GM13976 (cell line): ENCODE data around the gene MYO1E.
"Not testable (repeated sequence)": the region's sequence is repeated elsewhere in the genome, so short reads cannot be mapped to it uniquely, and the experiment has no call there.

Experiments used
- DNase-seq: peaks from one replicate; pipeline ENCODE4 v3.0.0; 2012; ENCODE audit warnings: low spot score
- CTCF ChIP-seq: IDR thresholded peaks from 2 replicates; pipeline ENCODE4 v1.5.1; 2012; ENCODE audit warnings: borderline replicate concordance, mild to moderate bottlenecking; ENCODE audit not compliant: insufficient read depth; ENCODE audit errors: extremely low read depth, missing control alignments, control extremely low read depth
- in situ Hi-C: fragments of 300-500 bp; cut with MboI; formaldehyde crosslinking; loops from one replicate; pipeline ENCODE4 v1.12.0; 2022; ENCODE audit warnings: low sequenced_read_pairs, mixed read lengths, inconsistent platforms; ENCODE audit not compliant: unreplicated experiment

The MYO1E gene

GRCh38 chr15:59150185-59150584, 222.5 kb downstream of the MYO1E start:
- TF ChIP-seq CTCF: no peak
- in situ Hi-C loops: loop anchor here (25.0 kb wide), 1 partner anchor 337 kb away; no protein-coding TSS in a partner anchor
- no peak for DNase-seq

- DNase-seq: no peak
- in situ Hi-C loops: loop anchor here (25.0 kb wide), 1 partner anchor 911 kb away; no protein-coding TSS in a partner anchor
- TF ChIP-seq CTCF: no peak
Measured at GRCh38 chr15:59148153-59148833, 224.4 kb downstream of the MYO1E start.

GRCh38 chr15:59147666-59148065, 225.0 kb downstream of the MYO1E start:
- in situ Hi-C loops: loop anchor here (25.0 kb wide), 1 partner anchor 910 kb away; no protein-coding TSS in a partner anchor
- no peak for TF ChIP-seq CTCF

GRCh38 chr15:59144594-59144993, 228.1 kb downstream of the MYO1E start:
- not testable (repeated sequence) for DNase-seq
- in situ Hi-C loops: loop anchor here (25.0 kb wide), 1 partner anchor 907 kb away; no protein-coding TSS in a partner anchor

More at GRCh38 chr15:59147666-59148065, 225.0 kb downstream of the MYO1E start:
- no peak for DNase-seq

- DNase-seq: no peak
- in situ Hi-C loops: loop anchor here (25.0 kb wide), 1 partner anchor 906 kb away; no protein-coding TSS in a partner anchor
- no peak for TF ChIP-seq CTCF
Measured at GRCh38 chr15:59143281-59143680, 229.4 kb downstream of the MYO1E start.

GRCh38 chr15:59140422-59141226, 232.0 kb downstream of the MYO1E start:
- no peak for TF ChIP-seq CTCF
- peak; percentile 55 for DNase-seq
- in situ Hi-C loops: loop anchor here (25.0 kb wide), 1 partner anchor 903 kb away; no protein-coding TSS in a partner anchor
